ENCODE results near the gene EGFL6.
"Not testable (repeated sequence)": the region's sequence is repeated elsewhere in the genome, so short reads cannot be mapped to it uniquely, and the experiment has no call there.

GRCh38 chrX:13648336-13648735 is 78.9 kb downstream of the EGFL6 start:
- TF ChIP-seq MAX (IDR thresholded peaks at IDR 0.05; ENCODE audit: low read depth); CTCF (IDR thresholded peaks at IDR 0.05); POLR2AphosphoS5 (IDR thresholded peaks at IDR 0.05; ENCODE audit: low read depth, low read length); SMC3 (IDR thresholded peaks at IDR 0.05; ENCODE audit: low read depth, low read length); RFX5 (IDR thresholded peaks at IDR 0.05; ENCODE audit: low read length): not testable (repeated sequence)

Measured in SK-N-SH (cell line).